K562 (cell line): ENCODE results near the gene GABARAPL2. TPM values are rescaled to one million over a fixed set of nuclear protein-coding genes. Genes with fewer than 3 reads are reported as not detected.

Source experiments
- ATAC-seq: fragments of 200-7000 bp; cut with Tn5 transposase; 3 replicates; pipeline ENCODE4 v1.9.1; 2020; ENCODE audit warnings: moderate library complexity
- BruUV-seq: library from RNA; stranded (reverse); fragments of 400-500 nt; replicated peaks from 2 replicates; lab custom pipeline; 2021; lab: Mats Ljungman, UMichigan
- CTCF ChIA-PET: fragments of 300-600 bp; formaldehyde crosslinking; extraction: SDS; loops from one replicate; lab custom pipeline; 2021; ENCODE audit warnings: low intra/inter-chr PET ratio; lab: Yijun Ruan, JAX
- POLR2A ChIA-PET: fragments of 300-600, 350-650 bp; sonication (Branson Sonifier 250); formaldehyde crosslinking; extraction: SDS; loops from one replicate; lab custom pipeline; 2021; ENCODE audit warnings: antibody characterized with exemption, inconsistent platforms; lab: Yijun Ruan, JAX
- DNase-seq, 4 experiments: peaks; one replicate each; pipeline versions ENCODE4 v3.0.0 to v3.0.0-alpha.2; 2011 to 2018; ENCODE audit warnings: low spot score in 3 of 4, mixed read lengths in 3 of 4; ENCODE audit errors: extremely low read depth in 1 of 4
- FAIRE-seq: peaks from 2 replicates; lab custom pipeline; 2011; peaks lifted over from hg19 to GRCh38; lab: Jason Lieb, UNC
- H2AFZ ChIP-seq: 2 replicates; pipeline ENCODE4 v1.6.0; 2011; ENCODE audit warnings: low read depth, low read length, control low read depth, inconsistent platforms
- H3K27ac ChIP-seq: fragments of 200-600 bp; 3 replicates; pipeline ENCODE4 v1.8.0; 2011; ENCODE audit warnings: low read depth, mild to moderate bottlenecking, control low read depth, inconsistent platforms, low read length, moderate library complexity, mixed read lengths; ENCODE audit errors: extremely low read depth
- H3K27me3 ChIP-seq, 2 experiments: fragments of 300-600 bp in 1 of 2; 2 replicates in 1 of 2; 3 replicates in 1 of 2; pipeline versions ENCODE4 v1.6.0 to v1.8.0; 2011; ENCODE audit warnings: inconsistent platforms in 2 of 2, low read length in 2 of 2, mild to moderate bottlenecking in 1 of 2, mixed read lengths in 1 of 2, moderate library complexity in 1 of 2; ENCODE audit not compliant: control insufficient read depth in 2 of 2, insufficient read depth in 2 of 2
- H3K36me3 ChIP-seq: fragments of 300-600 bp; 3 replicates; pipeline ENCODE4 v1.8.0; 2011; ENCODE audit warnings: mild to moderate bottlenecking, low read length, inconsistent platforms; ENCODE audit not compliant: control insufficient read depth, insufficient read depth
- H3K4me1 ChIP-seq, 2 experiments: fragments of 200-600 bp in 1 of 2; replicated peaks in 1 of 2; 2 replicates in 1 of 2; 3 replicates in 1 of 2; pipeline versions ENCODE4 v1.5.1 to v1.8.0; 2011; ENCODE audit warnings: inconsistent platforms in 2 of 2, low read length in 2 of 2, mild to moderate bottlenecking in 1 of 2, mixed read lengths in 1 of 2, moderate library complexity in 1 of 2; ENCODE audit not compliant: control insufficient read depth in 2 of 2, insufficient read depth in 2 of 2
- H3K4me2 ChIP-seq: 2 replicates; pipeline ENCODE4 v1.6.1; 2011; ENCODE audit warnings: low read length, control low read depth, inconsistent platforms, mixed read lengths; ENCODE audit not compliant: insufficient read depth
- H3K4me3 ChIP-seq: fragments of 200-600 bp; sonication (generic), shearing (Covaris generic); 2 replicates; pipeline ENCODE4 v1.5.1; 2016; ENCODE audit warnings: control low read depth, inconsistent platforms
- H3K79me2 ChIP-seq: fragments of 200-600 bp; 3 replicates; pipeline ENCODE4 v1.8.0; 2011; ENCODE audit warnings: low read length, inconsistent platforms; ENCODE audit not compliant: control insufficient read depth, insufficient read depth
- H3K9ac ChIP-seq, 2 experiments: 2 replicates each; pipeline versions ENCODE4 v1.6.0 to v1.6.1; 2011; ENCODE audit warnings: low read depth in 2 of 2, low read length in 2 of 2, control low read depth in 1 of 2, inconsistent platforms in 1 of 2, mild to moderate bottlenecking in 1 of 2, mixed read lengths in 1 of 2; ENCODE audit not compliant: insufficient read depth in 1 of 2
- H3K9me1 ChIP-seq: one replicate; pipeline ENCODE4 v1.6.0; 2011; ENCODE audit warnings: inconsistent platforms, mild to moderate bottlenecking, low read length, moderate library complexity; ENCODE audit not compliant: control insufficient read depth, insufficient read depth
- H3K9me3 ChIP-seq: replicated peaks from 2 replicates; pipeline ENCODE4 v1.5.1; 2011; ENCODE audit warnings: low read depth, low read length, inconsistent platforms; ENCODE audit not compliant: control insufficient read depth, insufficient read depth
- H4K20me1 ChIP-seq: replicated peaks from 2 replicates; pipeline ENCODE4 v1.6.1; 2011; ENCODE audit warnings: low read length, inconsistent platforms, mixed read lengths; ENCODE audit not compliant: control insufficient read depth, insufficient read depth
- ARID1B ChIP-seq: fragments of 450-650 bp; IDR thresholded peaks from 2 replicates; pipeline ENCODE4 v1.6.1; 2016; ENCODE audit warnings: antibody characterized with exemption, mild to moderate bottlenecking, inconsistent platforms
- BRF1 ChIP-seq: IDR thresholded peaks from 3 replicates; pipeline ENCODE4 v1.6.1; 2011; ENCODE audit warnings: borderline replicate concordance, mild to moderate bottlenecking; ENCODE audit not compliant: insufficient read length; ENCODE audit errors: extremely low read depth
- DIDO1 ChIP-seq: fragments of 450-650 bp; IDR thresholded peaks from 2 replicates; pipeline ENCODE4 v1.6.1; 2016; ENCODE audit warnings: low read depth, missing biosample characterization, missing genetic modification characterization
- ELF4 ChIP-seq: fragments of 450-650 bp; formaldehyde crosslinking; IDR thresholded peaks from 2 replicates; pipeline ENCODE4 v1.4.0; 2022; ENCODE audit warnings: missing genetic modification characterization
- KDM4B ChIP-seq, 2 experiments: fragments of 450-650 bp in 1 of 2; sonication (generic) in 1 of 2; IDR thresholded peaks; 2 replicates each; pipeline ENCODE4 v1.6.1; 2016 to 2017; ENCODE audit warnings: borderline replicate concordance in 2 of 2, antibody characterized with exemption in 1 of 2, low read depth in 1 of 2, mild to moderate bottlenecking in 1 of 2
- RBBP5 ChIP-seq: fragments of 200-600 bp; sonication (generic); IDR thresholded peaks from 2 replicates; pipeline ENCODE4 v1.6.1; 2012; ENCODE audit warnings: borderline replicate concordance, mild to moderate bottlenecking, low read length, control low read depth, inconsistent platforms; ENCODE audit not compliant: insufficient read depth, poor library complexity, severe bottlenecking
- RCOR1 ChIP-seq, 2 experiments: IDR thresholded peaks; 2 replicates each; pipeline ENCODE4 v1.6.1; 2012; ENCODE audit warnings: low read depth in 2 of 2, low read length in 2 of 2, borderline replicate concordance in 1 of 2, improper control_type of control experiment in 1 of 2
- RFX1 ChIP-seq: fragments of 450-650 bp; IDR thresholded peaks from 2 replicates; pipeline ENCODE4 v1.6.1; 2016; ENCODE audit warnings: mild to moderate bottlenecking, moderate library complexity
- TAF9B ChIP-seq: fragments of 450-650 bp; IDR thresholded peaks from 2 replicates; pipeline ENCODE4 v1.6.1; 2018; ENCODE audit warnings: mild to moderate bottlenecking; ENCODE audit not compliant: partially characterized antibody
- TARDBP ChIP-seq: fragments of 450-650 bp; IDR thresholded peaks from 2 replicates; pipeline ENCODE4 v1.6.1; 2016
- ZNF584 ChIP-seq: fragments of 200-800 bp; sonication (Bioruptor generic); IDR thresholded peaks from 2 replicates; pipeline ENCODE4 v1.6.1; 2016; ENCODE audit warnings: low read depth, mild to moderate bottlenecking, missing genetic modification characterization, missing compliant biosample characterization
- ZNF695 ChIP-seq: fragments of 450-650 bp; formaldehyde crosslinking; IDR thresholded peaks from 2 replicates; pipeline ENCODE4 v1.4.0; 2020; ENCODE audit warnings: mild to moderate bottlenecking, moderate library complexity
- WGBS: fragments of 100-300 bp; shearing (Covaris generic); methylation state at CpG from one replicate; pipeline ENCODE4 v1.1.6; 2016; ENCODE audit warnings: low coverage, mixed read lengths; ENCODE audit not compliant: insufficient coverage; ENCODE audit errors: missing lambda C conversion rate; 5-methylcytosine and 5-hydroxymethylcytosine counted together
- in situ Hi-C: fragments of 300-500 bp; cut with MboI; formaldehyde crosslinking; loops from 4 replicates; pipeline ENCODE4 v1.15.0; 2018; ENCODE audit warnings: inconsistent platforms, mixed read lengths
- intact Hi-C: fragments of 100-400 bp; cut with micrococcal nuclease; formaldehyde crosslinking; loops from 2 replicates; pipeline ENCODE4 v1.14.2; 2022
- polyA plus RNA-seq, 8 experiments: library from polyadenylated mRNA; depleted of rRNA in 4 of 8; stranded (reverse) in 5 of 8; unstranded in 3 of 8; fragments of >200 nt; fragmentation: Nextera tagmentation in 2 of 8; fragmentation: Illumina TruSeq in 1 of 8; extraction: Ambion mirVana in 2 of 8; extraction: Trizol in 1 of 8; gene quantifications; 2 replicates each; pipeline versions ENCODE4 v1.2.1 to v1.2.3, GENCODE V29; 2011 to 2014; ENCODE audit warnings: inconsistent platforms in 1 of 8, missing spikeins in 1 of 8
- total RNA-seq, 7 experiments: library from RNA; depleted of rRNA in 6 of 7; stranded (reverse); fragments of >200 nt in 6 of 7; fragmentation: Illumina TruSeq in 2 of 7; extraction: Trizol in 2 of 7; gene quantifications; 2 replicates each; pipeline versions ENCODE4 v1.2.1 to v1.2.3, GENCODE V29; 2011 to 2021; ENCODE audit warnings: low replicate concordance in 1 of 7
- TF ChIP-seq, protein P1 (sequence below): sonication (generic); formaldehyde crosslinking; IDR thresholded peaks from 2 replicates; pipeline ENCODE4 v1.8.1; 2022; ENCODE audit warnings: missing genetic modification reagents
- TF ChIP-seq, protein P2 (sequence below), 2 experiments: fragments of 450-650 bp in 1 of 2; sonication (generic) in 1 of 2; formaldehyde crosslinking in 1 of 2; IDR thresholded peaks in 1 of 2; conservative IDR thresholded peaks in 1 of 2; 2 replicates each; pipeline versions ENCODE4 v1.6.1 to v1.8.1; 2016 to 2023; ENCODE audit warnings: mild to moderate bottlenecking in 2 of 2, moderate library complexity in 2 of 2, inconsistent platforms in 1 of 2, missing genetic modification reagents in 1 of 2
- TF ChIP-seq, protein P3 (sequence below): sonication (generic); formaldehyde crosslinking; IDR thresholded peaks from 2 replicates; pipeline ENCODE4 v1.8.0; 2022; ENCODE audit warnings: missing genetic modification reagents, mild to moderate bottlenecking, borderline replicate concordance

GABARAPL2 gene
- total and polyA plus RNA-seq, 9 of the 15 experiments (the other 6 are each of a cell fraction or from before 2014, with no cell fraction given), result 42.1 to 288 (median 91.8) TPM

DNA sequence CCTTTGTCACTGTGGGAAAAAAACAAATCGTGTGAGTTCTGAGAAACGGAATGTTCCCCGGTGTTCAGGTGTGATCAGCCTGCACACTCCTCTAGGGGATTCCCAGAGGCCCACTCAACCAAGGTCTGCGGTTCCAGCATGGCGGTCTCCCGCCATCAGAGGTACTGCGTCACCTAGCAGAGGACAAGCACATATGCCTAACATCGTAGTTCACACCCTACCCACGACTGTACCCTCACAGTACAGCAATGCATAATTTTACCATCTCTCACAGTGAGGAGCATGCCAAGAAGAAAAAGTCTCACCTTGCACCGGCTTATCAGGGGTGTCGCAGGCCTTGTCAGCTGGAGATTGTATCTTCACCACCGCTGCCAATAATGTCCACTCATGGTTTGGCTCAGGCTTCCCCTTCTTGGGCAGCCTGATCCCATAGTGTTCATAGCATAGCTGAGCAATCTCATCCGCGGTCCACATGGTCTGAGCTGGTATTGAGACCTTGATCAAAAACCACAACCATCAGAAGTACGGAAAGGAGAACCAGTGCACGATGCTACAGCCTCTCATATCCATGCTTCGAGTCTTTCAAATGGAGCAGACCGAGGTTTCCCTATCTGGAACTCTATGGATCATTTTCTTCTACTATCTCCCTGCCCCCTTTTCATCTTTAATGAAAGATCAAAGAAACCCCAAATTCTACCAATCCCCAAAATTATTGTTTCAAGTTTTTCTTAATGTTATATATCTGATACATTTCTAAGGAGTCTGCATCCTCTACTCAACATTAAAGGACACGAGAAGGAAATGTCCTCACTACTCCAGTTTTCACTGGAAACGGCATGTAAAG, 54.4 kb downstream of the GABARAPL2 start:
- peaks cover 14% of the 10 kb centered on the region for H3K79me2 ChIP-seq
- no peaks in the 10 kb centered on the region for H3K9me1 ChIP-seq
- BruUV-seq, result no TSS peak
- ChIA-PET POLR2A (interaction anchor here (0.5 to 2.1 kb wide), 13 partner anchors 14 to 375 kb away, joined by 3 to 9 read pairs (median 4); partner anchors contain the start of genes CFDP1, TERF2IP and TMEM231), CTCF (interaction anchor here (0.9 kb wide), 1 partner anchor 27 kb away, joined by 3 read pairs; the partner anchor contains the start of genes KARS1 and TERF2IP)
- no peaks in the 10 kb centered on the region for H4K20me1 ChIP-seq
- WGBS, result 21% methylated on average over 20 of the region's 20 CpGs
- intact Hi-C loops (loop anchor here (1.0 to 5.0 kb wide), 6 partner anchors 26 to 150 kb away; partner anchors contain the start of gene GABARAPL2), in situ Hi-C loops (no loop called here)
- H3K9ac ChIP-seq, result peak overlapping the region; percentile 16 to 39; a peak in 1 of 4 replicates
- no peaks in the 10 kb centered on the region for H3K27me3 ChIP-seq
- H2AFZ ChIP-seq, result peak overlapping the region; percentile 46; the same call in 1 of the 2 replicates
- peak overlapping the region; percentile 69 for H3K27ac ChIP-seq
- no peak for FAIRE-seq
- peak overlapping the region; percentile 77 for H3K4me2 ChIP-seq
- H3K9me3 ChIP-seq, result no peaks in the 10 kb centered on the region
- no peak overlapping the region for H3K4me3 ChIP-seq
- peaks cover 27 to 28% of the 10 kb centered on the region in 2 experiments for H3K4me1 ChIP-seq
- peak; percentile 55 to 74 (median 70) for DNase-seq
- ATAC-seq, result peak; percentile 43
- peaks cover 38% of the 10 kb centered on the region for H3K36me3 ChIP-seq
- TF ChIP-seq, protein P1, sequence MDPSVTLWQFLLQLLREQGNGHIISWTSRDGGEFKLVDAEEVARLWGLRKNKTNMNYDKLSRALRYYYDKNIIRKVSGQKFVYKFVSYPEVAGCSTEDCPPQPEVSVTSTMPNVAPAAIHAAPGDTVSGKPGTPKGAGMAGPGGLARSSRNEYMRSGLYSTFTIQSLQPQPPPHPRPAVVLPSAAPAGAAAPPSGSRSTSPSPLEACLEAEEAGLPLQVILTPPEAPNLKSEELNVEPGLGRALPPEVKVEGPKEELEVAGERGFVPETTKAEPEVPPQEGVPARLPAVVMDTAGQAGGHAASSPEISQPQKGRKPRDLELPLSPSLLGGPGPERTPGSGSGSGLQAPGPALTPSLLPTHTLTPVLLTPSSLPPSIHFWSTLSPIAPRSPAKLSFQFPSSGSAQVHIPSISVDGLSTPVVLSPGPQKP (CRISPR knock-in tag), result no peak
- no peak for TF ChIP-seq KDM4B (IDR thresholded peaks at IDR 0.05; ENCODE audit: borderline replicate concordance in 2 of 2, low read depth in 1 of 2)
- no peak for TF ChIP-seq ELF4 (CRISPR knock-in tag)
- no peak for TF ChIP-seq RBBP5
- peak in 1 of 2 experiments; percentile 39; a peak in 1 of 4 replicates for TF ChIP-seq RCOR1 (IDR thresholded peaks at IDR 0.05; ENCODE audit: borderline replicate concordance in 1 of 2, low read depth in 2 of 2, low read length in 2 of 2)
- no peak for TF ChIP-seq ZNF695 (CRISPR knock-in tag)
- no peak for TF ChIP-seq DIDO1 (tag)
- TF ChIP-seq TARDBP, result peak; percentile 52; the same call in 1 of the 2 replicates
- no peak for TF ChIP-seq BRF1
- no peak for TF ChIP-seq RFX1
- TF ChIP-seq TAF9B, result peak; percentile 33
- TF ChIP-seq, protein P2, sequence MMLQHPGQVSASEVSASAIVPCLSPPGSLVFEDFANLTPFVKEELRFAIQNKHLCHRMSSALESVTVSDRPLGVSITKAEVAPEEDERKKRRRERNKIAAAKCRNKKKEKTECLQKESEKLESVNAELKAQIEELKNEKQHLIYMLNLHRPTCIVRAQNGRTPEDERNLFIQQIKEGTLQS (IDR thresholded peaks at IDR 0.05), result peak; percentile 16; the same call in 1 of the 2 replicates
- TF ChIP-seq, protein P2 (CRISPR knock-in tag; conservative IDR thresholded peaks at IDR 0.05), result no peak
- TF ChIP-seq, protein P3, sequence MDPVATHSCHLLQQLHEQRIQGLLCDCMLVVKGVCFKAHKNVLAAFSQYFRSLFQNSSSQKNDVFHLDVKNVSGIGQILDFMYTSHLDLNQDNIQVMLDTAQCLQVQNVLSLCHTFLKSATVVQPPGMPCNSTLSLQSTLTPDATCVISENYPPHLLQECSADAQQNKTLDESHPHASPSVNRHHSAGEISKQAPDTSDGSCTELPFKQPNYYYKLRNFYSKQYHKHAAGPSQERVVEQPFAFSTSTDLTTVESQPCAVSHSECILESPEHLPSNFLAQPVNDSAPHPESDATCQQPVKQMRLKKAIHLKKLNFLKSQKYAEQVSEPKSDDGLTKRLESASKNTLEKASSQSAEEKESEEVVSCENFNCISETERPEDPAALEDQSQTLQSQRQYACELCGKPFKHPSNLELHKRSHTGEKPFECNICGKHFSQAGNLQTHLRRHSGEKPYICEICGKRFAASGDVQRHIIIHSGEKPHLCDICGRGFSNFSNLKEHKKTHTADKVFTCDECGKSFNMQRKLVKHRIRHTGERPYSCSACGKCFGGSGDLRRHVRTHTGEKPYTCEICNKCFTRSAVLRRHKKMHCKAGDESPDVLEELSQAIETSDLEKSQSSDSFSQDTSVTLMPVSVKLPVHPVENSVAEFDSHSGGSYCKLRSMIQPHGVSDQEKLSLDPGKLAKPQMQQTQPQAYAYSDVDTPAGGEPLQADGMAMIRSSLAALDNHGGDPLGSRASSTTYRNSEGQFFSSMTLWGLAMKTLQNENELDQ (CRISPR knock-in tag), result no peak
- peak; percentile 2 for TF ChIP-seq ARID1B
- no peak for TF ChIP-seq ZNF584
